AG04449 (cell line): ENCODE results near the gene UNC80.

ENCODE experiments used
- CTCF ChIA-PET: fragments of 350-600 bp; formaldehyde crosslinking; extraction: SDS; loops from one replicate; lab custom pipeline; 2021; ENCODE audit warnings: antibody characterized with exemption; lab: Yijun Ruan, JAX
- POLR2A ChIA-PET: fragments of 400-600, 350-600 bp; formaldehyde crosslinking; extraction: SDS; loops from one replicate; lab custom pipeline; 2020; ENCODE audit warnings: antibody characterized with exemption, inconsistent platforms; lab: Yijun Ruan, JAX
- DNase-seq: peaks from one replicate; pipeline ENCODE4 v3.0.0-alpha.2; 2010; ENCODE audit warnings: low read depth, low spot score
- H3K4me3 ChIP-seq: 2 replicates; pipeline ENCODE4 v1.5.1; 2011; ENCODE audit warnings: low read depth, mild to moderate bottlenecking, control low read depth, low read length
- TF ChIP-seq, protein P1 (sequence below): IDR thresholded peaks from one replicate; pipeline ENCODE4 v1.5.1; 2011; ENCODE audit warnings: mild to moderate bottlenecking, moderate library complexity, low read length, control low read depth, inconsistent platforms; ENCODE audit not compliant: insufficient read depth; ENCODE audit errors: missing control alignments

The UNC80 gene

DNA sequence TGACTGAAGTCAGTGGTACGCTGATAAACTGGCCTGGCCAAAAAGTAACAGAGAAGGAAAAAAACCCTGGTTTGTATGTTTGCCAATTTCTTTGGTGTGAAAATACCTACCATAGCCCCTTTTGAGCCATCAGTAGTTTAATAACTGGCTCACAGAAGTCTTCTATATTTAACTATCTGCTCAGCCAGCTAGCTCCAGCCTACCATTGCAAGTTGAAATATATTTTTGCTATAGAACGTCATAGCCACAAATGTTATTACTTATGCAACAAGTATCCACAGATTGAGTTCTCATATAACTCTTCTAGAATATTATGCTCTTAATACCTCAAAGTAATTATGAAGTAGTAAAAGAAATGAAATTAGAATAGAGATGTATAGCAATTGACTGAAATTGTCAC is 256.0 kb downstream of the UNC80 start:
- DNase-seq, result no peak
- TF ChIP-seq, protein P1, sequence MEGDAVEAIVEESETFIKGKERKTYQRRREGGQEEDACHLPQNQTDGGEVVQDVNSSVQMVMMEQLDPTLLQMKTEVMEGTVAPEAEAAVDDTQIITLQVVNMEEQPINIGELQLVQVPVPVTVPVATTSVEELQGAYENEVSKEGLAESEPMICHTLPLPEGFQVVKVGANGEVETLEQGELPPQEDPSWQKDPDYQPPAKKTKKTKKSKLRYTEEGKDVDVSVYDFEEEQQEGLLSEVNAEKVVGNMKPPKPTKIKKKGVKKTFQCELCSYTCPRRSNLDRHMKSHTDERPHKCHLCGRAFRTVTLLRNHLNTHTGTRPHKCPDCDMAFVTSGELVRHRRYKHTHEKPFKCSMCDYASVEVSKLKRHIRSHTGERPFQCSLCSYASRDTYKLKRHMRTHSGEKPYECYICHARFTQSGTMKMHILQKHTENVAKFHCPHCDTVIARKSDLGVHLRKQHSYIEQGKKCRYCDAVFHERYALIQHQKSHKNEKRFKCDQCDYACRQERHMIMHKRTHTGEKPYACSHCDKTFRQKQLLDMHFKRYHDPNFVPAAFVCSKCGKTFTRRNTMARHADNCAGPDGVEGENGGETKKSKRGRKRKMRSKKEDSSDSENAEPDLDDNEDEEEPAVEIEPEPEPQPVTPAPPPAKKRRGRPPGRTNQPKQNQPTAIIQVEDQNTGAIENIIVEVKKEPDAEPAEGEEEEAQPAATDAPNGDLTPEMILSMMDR, result no peak
- ChIA-PET CTCF (interaction anchor here (1.4 kb wide), 1 partner anchor 171 kb away, joined by 3 read pairs; no protein-coding TSS in a partner anchor), POLR2A (no interaction called here)
- H3K4me3 ChIP-seq, result no peak overlapping the region

- TF ChIP-seq, protein P1, result no peak
- no peak overlapping the region for H3K4me3 ChIP-seq
- ChIA-PET POLR2A (no interaction called here), CTCF (interaction anchor here (1.4 kb wide), 1 partner anchor 171 kb away, joined by 3 read pairs; no protein-coding TSS in a partner anchor)
- DNase-seq, result no peak
Observed at GRCh38 chr2:210028178-210028577, 256.5 kb downstream of the UNC80 start.

DNA sequence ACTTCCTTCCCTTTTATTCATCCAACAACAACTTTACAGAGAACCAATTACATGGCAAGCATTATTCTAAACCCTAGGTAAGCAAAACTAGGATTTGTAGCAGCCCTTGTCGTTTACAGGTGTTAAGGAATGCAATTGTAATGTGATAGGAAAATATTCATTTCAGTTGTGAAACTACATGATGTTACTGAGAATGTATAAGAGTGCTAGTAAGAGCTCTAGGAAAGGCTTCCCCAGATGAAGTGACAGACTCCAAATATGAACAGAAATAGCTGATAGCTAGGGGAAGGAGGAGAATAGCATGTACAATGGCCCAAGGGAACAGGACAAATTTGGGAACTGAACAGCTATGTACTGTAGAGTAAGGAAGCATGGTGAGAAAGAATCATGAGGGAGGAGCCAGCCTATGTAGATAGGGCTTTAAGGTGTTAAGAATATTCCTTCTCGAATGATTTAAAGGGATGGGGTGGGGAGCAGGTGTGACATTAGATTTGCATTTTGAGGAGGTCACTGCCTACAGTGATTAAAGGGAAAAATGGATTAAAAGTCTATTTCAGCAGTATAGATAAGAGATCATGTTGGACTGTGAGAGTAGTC is 262.6 kb downstream of the UNC80 start:
- POLR2A ChIA-PET, result no interaction called here
- no peak for DNase-seq
- TF ChIP-seq, protein P1, result no peak
- CTCF ChIA-PET, result interaction anchor here (1.0 to 1.5 kb wide), 2 partner anchors 161 to 165 kb away, joined by 3 to 4 read pairs; no protein-coding TSS in a partner anchor
- no peak overlapping the region for H3K4me3 ChIP-seq

DNA sequence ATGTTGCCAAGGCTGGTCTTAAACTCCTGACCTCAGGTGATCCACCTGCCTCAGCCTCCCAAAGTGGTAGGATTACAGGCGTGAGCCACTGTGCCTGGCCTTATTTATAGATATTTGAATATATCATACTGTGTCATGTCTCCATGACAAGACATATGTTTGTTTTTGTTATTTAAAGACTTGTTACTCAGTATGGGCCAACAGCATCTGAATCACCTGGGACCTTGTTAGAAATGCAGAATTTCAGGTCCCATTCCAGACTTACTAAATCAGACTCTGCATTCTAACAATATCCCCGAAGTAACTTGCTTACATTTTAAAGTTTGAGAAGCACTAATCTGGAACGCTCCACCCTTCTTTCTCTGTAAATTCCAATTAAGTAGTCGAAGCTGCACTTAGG is 264.0 kb downstream of the UNC80 start:
- no peak overlapping the region for H3K4me3 ChIP-seq
- ChIA-PET POLR2A (no interaction called here), CTCF (no interaction called here)
- no peak for DNase-seq
- TF ChIP-seq, protein P1, result no peak

GRCh38 chr2:210038078-210038477 is 266.4 kb downstream of the UNC80 start:
- TF ChIP-seq, protein P1, result no peak
- POLR2A ChIA-PET, result no interaction called here
- CTCF ChIA-PET, result no interaction called here
- no peak overlapping the region for H3K4me3 ChIP-seq
- DNase-seq, result no peak

DNA sequence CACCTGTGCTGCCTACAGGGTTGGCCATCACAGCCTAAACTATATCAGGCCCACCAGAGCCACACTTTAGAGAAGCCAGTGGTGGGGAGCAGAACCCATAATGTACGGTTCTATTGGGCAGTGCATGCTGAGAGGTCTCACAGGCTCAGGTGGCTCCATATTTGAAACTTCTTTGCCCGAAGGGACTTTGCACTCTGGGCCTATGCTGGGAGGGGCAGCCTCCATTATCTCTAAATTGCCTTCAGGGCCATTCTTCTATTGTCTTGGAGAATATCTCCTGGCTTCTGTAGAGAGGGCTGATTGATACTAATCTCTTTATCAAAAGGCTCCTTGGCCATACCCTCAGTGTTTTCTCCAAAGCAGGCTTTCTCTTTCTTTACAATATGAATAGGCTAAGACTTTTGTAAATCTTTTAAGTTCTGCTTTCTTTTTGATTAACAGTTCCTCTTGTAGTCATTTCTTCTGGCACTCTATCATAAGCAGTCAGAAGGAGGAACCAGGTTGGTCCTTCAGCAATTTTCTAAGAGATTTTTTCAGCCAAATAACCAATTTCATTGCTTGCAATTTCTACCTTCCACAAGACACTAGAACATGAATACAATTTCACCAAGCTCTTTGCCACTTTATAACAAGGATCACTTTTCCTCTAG is 275.3 kb downstream of the UNC80 start:
- no peak overlapping the region for H3K4me3 ChIP-seq
- ChIA-PET CTCF (no interaction called here), POLR2A (no interaction called here)
- DNase-seq, result no peak
- TF ChIP-seq, protein P1, result no peak
